SH-SY5Y (cell line): ENCODE results near the gene CELF2.

Experiments
- GATA2 ChIP-seq: IDR thresholded peaks from 2 replicates; pipeline ENCODE4 v1.6.1; 2011; ENCODE audit warnings: mild to moderate bottlenecking, low read depth, low read length
- GATA3 ChIP-seq: IDR thresholded peaks from 2 replicates; pipeline ENCODE4 v1.6.1; 2011; ENCODE audit warnings: low read depth, mild to moderate bottlenecking, low read length, moderate library complexity

Gene CELF2

GRCh38 chr10:11330383-11331045 is 312.8 kb downstream of the CELF2 start:
- TF ChIP-seq GATA3 (no peak), GATA2 (no peak)

- TF ChIP-seq GATA3 (no peak), GATA2 (no peak)
Measured at GRCh38 chr10:11331046-11331577, 313.4 kb downstream of the CELF2 start.

GRCh38 chr10:11331726-11332125 is 314.1 kb downstream of the CELF2 start:
- no peak for TF ChIP-seq GATA2
- TF ChIP-seq GATA3: no peak

GRCh38 chr10:11332846-11333245 is 315.2 kb downstream of the CELF2 start:
- TF ChIP-seq GATA2: no peak
- no peak for TF ChIP-seq GATA3

GRCh38 chr10:11334436-11334835 is 316.8 kb downstream of the CELF2 start:
- TF ChIP-seq GATA2 (no peak), GATA3 (no peak)

GRCh38 chr10:11335167-11335652 is 317.5 kb downstream of the CELF2 start:
- TF ChIP-seq GATA3: no peak
- no peak for TF ChIP-seq GATA2

GRCh38 chr10:11335881-11336430 is 318.3 kb downstream of the CELF2 start:
- TF ChIP-seq GATA2 (no peak), GATA3 (no peak)

- TF ChIP-seq GATA3 (no peak), GATA2 (no peak)
Measured at GRCh38 chr10:11336722-11337162, 319.1 kb downstream of the CELF2 start.

GRCh38 chr10:11337516-11337915 is 319.8 kb downstream of the CELF2 start:
- TF ChIP-seq GATA2 (no peak), GATA3 (no peak)

- no peak for TF ChIP-seq GATA2
- TF ChIP-seq GATA3: no peak
Measured at GRCh38 chr10:11338160-11338844, 320.6 kb downstream of the CELF2 start.

- TF ChIP-seq GATA3: no peak
- no peak for TF ChIP-seq GATA2
Measured at GRCh38 chr10:11339013-11339412, 321.3 kb downstream of the CELF2 start.

- TF ChIP-seq GATA2: no peak
- TF ChIP-seq GATA3: no peak
Measured at GRCh38 chr10:11339660-11340059, 322.0 kb downstream of the CELF2 start.

- TF ChIP-seq GATA3 (no peak), GATA2 (no peak)
Measured at GRCh38 chr10:11341283-11341960, 323.8 kb downstream of the CELF2 start.

GRCh38 chr10:11344081-11344480 is 326.4 kb downstream of the CELF2 start:
- TF ChIP-seq GATA2: no peak
- TF ChIP-seq GATA3: no peak
